Stimulated activated CD8-positive, alpha-beta memory T cell treated with anti-CD3 and anti-CD28 coated beads, Interleukin-15, amount 100 ng/mL, for 24 hours (primary cell): Measurements from ENCODE around the gene RPLP2.

Experiments used
- DNase-seq: peaks from one replicate; pipeline ENCODE4 v3.0.0-alpha.2; 2020; ENCODE audit warnings: low read depth

RPLP2 gene

GRCh38 chr11:791658-792534 is 17.9 kb upstream of the RPLP2 start:
- DNase-seq = no peak

DNA sequence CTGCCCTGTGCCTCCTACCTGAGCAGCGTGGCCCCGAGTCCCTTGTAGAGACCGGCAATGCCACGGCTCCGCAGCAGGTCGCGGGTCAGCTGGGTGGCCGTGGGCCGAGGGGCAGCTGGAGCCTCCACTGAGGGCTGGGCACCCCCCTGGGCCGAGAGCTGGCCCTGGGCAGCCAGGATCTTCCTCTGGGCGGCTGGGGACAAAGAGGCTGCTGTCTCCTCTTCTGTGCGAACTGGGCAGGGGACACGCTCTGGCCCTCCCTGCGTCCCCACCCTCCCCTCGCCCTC is 17.3 kb upstream of the RPLP2 start:
- no peak for DNase-seq

DNA sequence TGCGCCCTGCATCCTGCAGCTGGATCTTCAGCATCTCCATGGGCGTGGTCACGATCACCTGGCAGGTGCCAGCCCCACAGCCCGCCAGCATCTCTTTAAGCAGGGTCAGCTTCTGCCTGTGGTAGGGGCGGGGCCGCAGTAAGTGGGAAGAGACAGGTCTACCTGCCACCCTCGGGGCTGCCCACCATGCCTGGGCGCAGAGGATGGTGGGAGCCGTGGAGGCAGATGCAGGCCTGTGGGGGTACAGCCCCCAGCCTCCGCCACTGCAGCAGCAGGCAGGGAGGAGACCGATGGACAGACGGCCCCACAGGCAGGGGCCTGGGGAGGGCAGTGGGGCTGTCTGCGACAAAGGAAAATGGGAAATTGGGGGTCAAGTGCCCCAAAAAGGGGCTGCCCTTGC is 16.9 kb upstream of the RPLP2 start:
- no peak for DNase-seq

- DNase-seq = no peak
Measured at GRCh38 chr11:793556-793955, 16.2 kb upstream of the RPLP2 start.

DNA sequence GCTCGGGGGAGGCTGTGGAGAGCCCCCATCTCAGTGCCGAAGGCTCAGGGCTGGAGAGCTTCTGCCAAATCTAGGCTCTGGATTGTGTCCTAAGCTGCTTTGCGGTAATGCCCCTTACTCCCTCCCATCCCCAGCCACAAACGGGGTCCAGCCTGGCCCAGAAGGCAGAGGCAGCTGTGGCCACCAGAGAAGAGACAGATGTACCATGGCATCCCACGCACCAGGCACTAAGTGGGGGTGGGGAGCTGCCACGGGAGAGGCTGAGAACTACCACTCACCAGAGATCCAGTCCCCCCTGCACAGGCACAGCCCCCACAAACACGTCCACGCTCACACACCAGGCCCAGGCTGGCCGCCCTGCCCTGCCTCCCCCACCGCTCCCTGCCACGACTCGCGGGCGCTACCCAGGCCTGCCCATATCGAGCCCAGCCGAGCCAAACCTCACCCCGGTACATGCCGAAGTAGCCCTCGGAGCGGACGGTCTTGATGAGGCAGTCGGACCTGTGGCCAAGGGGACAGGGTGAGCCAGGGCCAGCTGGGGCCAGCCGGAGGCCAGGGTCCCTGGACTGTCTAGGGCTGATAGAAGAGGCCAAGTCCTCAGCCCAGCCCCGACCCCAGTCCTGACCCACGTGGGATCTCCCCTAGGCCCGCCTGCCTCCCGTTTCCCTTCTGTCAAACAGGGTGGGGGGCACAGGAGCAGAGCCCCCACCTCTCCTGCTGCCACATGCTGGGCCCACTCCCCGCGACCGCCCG is 15.6 kb upstream of the RPLP2 start:
- no peak for DNase-seq

DNA sequence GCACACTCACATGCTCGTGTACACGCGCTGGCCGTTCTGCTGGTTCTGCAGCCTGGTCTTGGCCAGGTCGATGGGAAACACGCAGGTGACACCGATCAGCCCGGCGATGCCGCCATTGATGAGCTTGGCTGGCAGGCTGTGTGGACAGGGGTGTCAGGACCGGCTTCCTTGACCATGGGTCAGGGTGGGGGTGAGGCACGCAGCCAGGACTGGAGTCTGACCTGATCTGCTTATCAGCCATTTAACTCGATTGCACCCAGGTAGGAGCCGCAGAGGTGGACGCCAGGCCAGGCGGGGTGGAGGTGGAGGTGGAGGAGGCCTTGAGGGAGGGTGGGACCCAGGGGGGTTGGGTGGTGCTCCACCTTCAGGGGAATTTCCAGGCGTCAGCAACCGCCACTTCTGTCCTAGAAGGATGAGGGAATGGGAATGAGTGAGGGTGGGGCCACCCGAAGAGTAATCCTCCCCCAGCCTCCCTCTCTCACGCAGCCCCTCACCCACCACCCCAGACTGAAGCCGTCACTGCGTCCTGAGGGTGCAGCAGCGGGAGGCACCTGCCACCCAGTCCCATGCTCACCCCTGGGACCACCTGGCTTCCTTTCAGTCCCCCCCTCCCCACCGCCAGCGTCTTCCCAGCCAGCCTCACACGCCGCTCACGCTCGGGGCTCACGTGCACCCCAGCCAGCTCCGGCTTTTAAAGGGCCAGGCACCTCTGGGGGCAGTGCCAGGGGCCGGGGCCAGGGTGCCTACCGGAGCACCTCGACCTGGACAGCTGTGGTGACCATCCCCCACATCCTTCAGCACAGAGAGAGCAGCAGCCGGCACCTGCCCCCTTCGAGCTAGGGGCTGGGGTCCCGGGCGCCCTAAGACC is 14.8 kb upstream of the RPLP2 start:
- DNase-seq = no peak

- peak; percentile 46 for DNase-seq
Measured at GRCh38 chr11:795634-796564, 13.9 kb upstream of the RPLP2 start.

GRCh38 chr11:796565-797295 is 13.0 kb upstream of the RPLP2 start:
- no peak for DNase-seq

DNA sequence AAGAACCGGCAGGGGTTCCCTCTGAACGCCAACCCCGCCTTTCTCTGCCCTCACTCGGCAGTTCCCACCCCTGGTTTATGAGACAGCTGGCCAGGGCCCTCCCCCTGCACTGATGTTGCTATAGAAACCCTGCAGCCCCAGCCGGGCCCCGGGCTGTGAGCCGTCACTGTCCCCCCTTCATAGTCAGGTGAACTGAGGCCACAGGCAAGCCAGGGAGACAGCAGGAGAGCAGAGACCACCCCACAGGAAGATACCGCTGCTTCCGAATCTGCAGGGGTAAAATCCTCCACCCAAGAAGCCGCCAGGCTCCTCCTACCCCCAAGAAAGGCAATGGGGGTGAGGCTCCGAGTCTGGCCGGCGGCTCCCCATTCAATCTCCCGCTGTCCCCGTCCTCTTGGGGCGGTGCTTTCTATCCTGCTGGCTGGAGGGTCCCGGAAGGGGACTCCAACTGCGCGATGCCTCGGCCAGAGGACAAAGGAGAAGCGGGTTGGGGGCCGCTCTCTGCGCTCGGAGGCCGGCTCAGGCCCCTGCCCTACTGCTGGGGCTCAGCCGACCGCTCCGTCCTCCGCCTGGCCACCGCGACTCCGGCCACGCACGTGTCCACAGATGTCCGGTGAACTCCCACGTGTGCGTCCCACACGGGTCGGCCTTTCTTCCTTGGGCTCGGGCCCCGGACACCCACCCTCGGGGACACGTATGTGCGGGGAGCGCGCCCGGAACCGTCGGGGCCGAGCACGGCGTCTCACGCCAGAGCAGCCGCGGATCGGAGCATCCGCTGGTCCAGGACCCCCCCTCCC is 12.3 kb upstream of the RPLP2 start:
- DNase-seq = peak; percentile 57

DNA sequence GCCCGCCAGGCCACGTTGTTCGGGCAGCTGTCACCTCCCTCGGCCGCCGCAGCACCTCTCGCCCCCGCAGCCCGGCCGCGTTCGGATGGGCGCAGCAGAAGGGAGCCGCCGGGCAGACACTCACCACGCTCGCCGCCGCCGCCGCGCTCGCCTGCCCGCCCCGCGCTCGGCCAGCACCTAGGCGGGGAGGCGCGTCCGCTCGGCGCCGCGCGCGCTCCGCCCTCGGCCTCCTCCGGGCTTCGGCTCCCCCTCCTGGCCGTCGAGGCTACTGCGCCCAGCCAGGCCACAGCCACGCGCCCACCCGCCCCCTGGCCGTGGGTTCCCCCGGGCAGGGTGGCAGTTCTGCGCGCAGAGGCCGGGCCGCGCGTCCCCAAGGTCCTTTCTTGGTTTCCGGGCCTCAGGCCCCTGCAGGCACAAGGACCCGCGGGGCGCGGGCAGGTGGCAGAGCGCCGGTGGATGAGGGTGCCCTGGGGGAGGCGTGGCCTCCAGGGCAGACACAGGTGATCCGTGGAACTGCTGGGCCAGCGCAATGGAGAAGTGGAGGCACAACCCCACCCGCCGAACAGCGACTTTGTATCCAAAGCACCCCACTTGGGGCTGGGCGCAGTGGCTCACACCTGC is 11.6 kb upstream of the RPLP2 start, which contains the start of gene SLC25A22:
Gene SLC25A22 (minus strand): TSS at position 189 of the 621 bp plus-strand sequence. CDS start 3,275 bp downstream, outside the sequence.
- DNase-seq = peak; percentile 76

DNA sequence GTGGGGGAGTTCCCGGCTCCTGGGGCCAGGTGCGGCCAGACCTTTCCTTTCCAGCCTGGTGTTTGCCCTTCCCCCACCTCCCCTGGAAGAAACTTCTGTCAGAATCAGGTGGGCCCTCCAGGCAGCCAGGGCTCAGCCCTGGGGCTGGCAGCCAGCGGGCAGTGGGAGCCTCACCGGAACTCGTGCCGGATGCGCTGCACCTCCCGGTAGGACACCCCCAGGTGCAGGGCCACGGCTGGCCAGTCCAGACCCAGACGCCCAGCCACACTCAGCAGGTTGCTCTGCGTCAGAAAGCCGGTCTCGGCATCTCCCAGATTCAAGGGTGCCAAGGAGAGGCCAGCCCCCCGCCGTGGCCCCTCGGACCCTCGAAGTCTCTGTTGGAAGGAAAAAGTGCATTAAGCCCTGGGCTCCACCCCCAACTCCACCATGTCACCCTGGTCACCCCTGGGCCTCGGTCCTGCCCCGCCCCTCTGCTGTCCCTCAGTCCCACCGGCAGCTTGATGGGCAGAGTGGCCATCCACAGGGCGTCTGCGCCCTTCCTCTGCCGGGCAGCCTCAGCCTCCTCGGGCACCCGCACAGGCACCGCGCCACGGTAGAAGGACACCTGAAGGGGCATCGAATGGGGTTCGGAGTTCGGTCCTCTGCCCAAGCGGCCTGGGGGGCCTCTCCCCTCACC is 10.0 kb upstream of the RPLP2 start:
- DNase-seq = no peak

- no peak for DNase-seq
Measured at GRCh38 chr11:800473-800872, 9.3 kb upstream of the RPLP2 start.

DNA sequence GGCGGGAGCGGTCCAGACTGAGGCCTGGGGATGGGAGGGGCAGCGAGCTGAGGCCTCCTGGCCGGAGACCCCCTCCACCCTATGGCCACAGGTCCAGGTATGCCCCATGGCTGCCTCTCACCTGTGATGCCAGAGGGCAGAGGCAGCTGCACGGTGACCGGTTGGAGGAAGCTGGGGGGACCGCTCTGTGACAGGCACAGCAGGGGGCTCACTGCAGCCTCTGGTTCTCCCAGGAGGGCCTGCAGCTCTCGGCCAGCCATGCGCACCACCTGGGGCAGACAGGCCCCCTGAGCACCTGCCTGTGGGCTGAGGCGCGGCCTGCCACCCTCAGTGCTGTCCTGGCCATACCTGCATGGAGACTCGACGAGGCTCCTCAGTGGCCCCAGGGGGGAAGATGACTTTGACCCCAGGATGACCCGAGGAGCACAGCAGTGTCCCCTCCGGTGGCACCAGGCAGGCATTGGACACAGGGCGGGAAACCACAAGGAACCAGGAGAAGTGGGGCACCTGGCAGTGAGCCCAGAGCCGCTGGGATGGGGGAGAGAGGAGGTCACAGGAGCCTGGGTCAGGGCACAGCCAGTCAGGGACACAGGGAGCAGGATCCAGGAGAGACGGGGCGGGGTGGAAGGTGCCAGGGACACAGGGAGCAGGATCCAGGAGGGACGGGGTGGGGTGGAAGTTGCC is 8.5 kb upstream of the RPLP2 start:
- DNase-seq = no peak

- no peak for DNase-seq
Measured at GRCh38 chr11:802018-802617, 7.6 kb upstream of the RPLP2 start.

GRCh38 chr11:802693-803466 is 6.9 kb upstream of the RPLP2 start:
- no peak for DNase-seq

GRCh38 chr11:803467-803742 is 6.4 kb upstream of the RPLP2 start:
- DNase-seq = no peak
